ENCODE measurements around the gene FAM83D. TPM values are rescaled to one million over a fixed set of nuclear protein-coding genes. Genes with fewer than 3 reads are reported as not detected.

FAM83D gene
- total and polyA plus RNA-seq, 2 of the 8 experiments (the other 6 are each of a cell fraction or from before 2014, with no cell fraction given): 60.9 to 62.6 TPM

- no peak overlapping the region for H3K4me3 ChIP-seq (ENCODE audit: extremely low read depth in 1 of 4, insufficient read depth in 2 of 4, low read depth in 3 of 4, low read length in 4 of 4)
- no peaks in the 10 kb centered on the region for H3K27me3 ChIP-seq (replicated peaks in 1 of 4; ENCODE audit: control insufficient read depth in 3 of 4, extremely low read depth in 1 of 4, insufficient read depth in 3 of 4, low read length in 3 of 4)
- H2BK15ac ChIP-seq (ENCODE audit: low read length): no peak overlapping the region
- H3K4me1 ChIP-seq (replicated peaks in 1 of 4; ENCODE audit: control insufficient read depth in 3 of 4, insufficient read depth in 4 of 4, low read length in 3 of 4): no peaks in the 10 kb centered on the region
- H3K79me2 ChIP-seq (ENCODE audit: control insufficient read depth in 1 of 2, insufficient read depth in 2 of 2, low read length in 2 of 2): no peaks in the 10 kb centered on the region
- no peaks in the 10 kb centered on the region; the same call in 1 of the 2 replicates for H3K79me1 ChIP-seq (ENCODE audit: low read depth, low read length)
- H4K91ac ChIP-seq (replicated peaks; ENCODE audit: insufficient read length, low read length): no peak overlapping the region
- H3K4ac ChIP-seq (replicated peaks; ENCODE audit: insufficient read length, low read depth, low read length): no peak overlapping the region
- DNase-seq (ENCODE audit: low read depth in 1 of 2, low spot score in 2 of 2) (no peak), FAIRE-seq (no peak)
- H2BK120ac ChIP-seq (replicated peaks; ENCODE audit: low read depth, low read length): no peak overlapping the region
- H3K23ac ChIP-seq (ENCODE audit: insufficient read length): no peak overlapping the region
- H2BK12ac ChIP-seq (ENCODE audit: low read depth, low read length): no peak overlapping the region
- ChIA-PET POLR2A (ENCODE audit: partially characterized antibody) (interaction anchor here (1.3 to 1.8 kb wide), 3 partner anchors 8 to 26 kb away, joined by 3 to 10 read pairs (median 4); partner anchors contain the start of gene DHX35), CTCF (ENCODE audit: partially characterized antibody) (interaction anchor here (1.7 kb wide), 1 partner anchor 12 kb away, joined by 5 read pairs; no protein-coding TSS in a partner anchor)
- H4K20me1 ChIP-seq (replicated peaks in 1 of 2; ENCODE audit: control insufficient read depth in 1 of 2, insufficient read depth in 2 of 2, low read length in 2 of 2): peaks cover 1 to 8% of the 10 kb centered on the region in 2 experiments
- peaks cover 11 to 39% (median 30%) of the 10 kb centered on the region in 4 experiments; a peak in 7 of 8 replicates for H3K36me3 ChIP-seq (ENCODE audit: control insufficient read depth in 2 of 4, insufficient read depth in 4 of 4, low read length in 3 of 4)
- H2BK5ac ChIP-seq (ENCODE audit: low read depth, low read length): no peak overlapping the region
- H4K5ac ChIP-seq (ENCODE audit: insufficient read length, low read depth, low read length): no peak overlapping the region
- no peak overlapping the region for H3K56ac ChIP-seq (replicated peaks; ENCODE audit: insufficient read length, low read depth, low read length)
- TF ChIP-seq GABPA (IDR thresholded peaks at IDR 0.05; ENCODE audit: borderline replicate concordance, insufficient read depth, low read length): no peak
- no peak for TF ChIP-seq POLR2A (IDR thresholded peaks at IDR 0.05; ENCODE audit: control extremely low read depth in 1 of 2, low read depth in 2 of 2, low read length in 2 of 2)
- no peak for TF ChIP-seq ATF2 (IDR thresholded peaks at IDR 0.05; ENCODE audit: low read length)
- TF ChIP-seq HDAC6 (IDR thresholded peaks at IDR 0.05; ENCODE audit: low read depth, low read length): no peak
- no peak for TF ChIP-seq BCL11A (IDR thresholded peaks at IDR 0.05; ENCODE audit: low read depth in 2 of 2, low read length in 2 of 2)
- TF ChIP-seq KDM4A (IDR thresholded peaks at IDR 0.05; ENCODE audit: low read depth, low read length, severe bottlenecking): no peak
- H3K4me2 ChIP-seq (ENCODE audit: insufficient read depth in 1 of 2, low read depth in 2 of 2, low read length in 2 of 2): no peak overlapping the region
- H3K14ac ChIP-seq (ENCODE audit: insufficient read length): no peak overlapping the region
- no peak overlapping the region for H4K8ac ChIP-seq (ENCODE audit: extremely low read depth, insufficient read depth, low read length)
- H3K9me3 ChIP-seq (ENCODE audit: insufficient read depth in 2 of 2, low read depth in 1 of 2, low read length in 1 of 2): no peaks in the 10 kb centered on the region
- no peak overlapping the region for H3K18ac ChIP-seq (ENCODE audit: extremely low read depth, low read length)
- WGBS, 2 experiments (ENCODE audit: extremely low coverage in 1 of 2, insufficient coverage in 1 of 2, insufficient read length in 1 of 2, insufficient replicate concordance in 2 of 2, low coverage in 1 of 2, low lambda C conversion rate in 2 of 2, missing lambda C conversion rate in 1 of 2): 86% methylated on average over 8 of the region's 8 CpGs; no CpG with 5 or more reads in 1 of the 2 experiments
- no peak overlapping the region for H2BK20ac ChIP-seq (ENCODE audit: low read length)
- no peak overlapping the region for H3K27ac ChIP-seq (ENCODE audit: low read depth, low read length)
- no peak overlapping the region for H3K9ac ChIP-seq (replicated peaks in 1 of 4; ENCODE audit: extremely low read depth in 1 of 4, low read depth in 3 of 4, low read length in 3 of 4)
- H2AK5ac ChIP-seq (ENCODE audit: low read depth, low read length): no peak overlapping the region
- no peak overlapping the region for H2AFZ ChIP-seq (ENCODE audit: low read length)
- H3K23me2 ChIP-seq (ENCODE audit: low read depth, low read length): no peaks in the 10 kb centered on the region
Observed at GRCh38 chr20:38953630-38954340, 27.6 kb downstream of the FAM83D start.
